A549 (cell line): Measurements from ENCODE around the gene REN.

Source experiments
- EP300 ChIP-seq, 2 experiments: fragments of >200 bp; sonication (Bioruptor Twin); formaldehyde crosslinking; IDR thresholded peaks; 2 replicates in 1 of 2; 3 replicates in 1 of 2; pipeline ENCODE4 v1.6.1; 2016 to 2017
- GATA3 ChIP-seq: IDR thresholded peaks from 2 replicates; pipeline ENCODE4 v1.6.1; 2012; ENCODE audit warnings: borderline replicate concordance
- HMGXB4 ChIP-seq: fragments of 250-450 bp; sonication (Bioruptor Pico); IDR thresholded peaks from 2 replicates; pipeline ENCODE4 v1.5.0; 2021; ENCODE audit warnings: mild to moderate bottlenecking, moderate library complexity, borderline replicate concordance
- JUNB ChIP-seq: fragments of >200 bp; sonication (Bioruptor Twin); formaldehyde crosslinking; IDR thresholded peaks from 2 replicates; pipeline ENCODE4 v1.6.1; 2016
- MAFK ChIP-seq: fragments of 450-650 bp; IDR thresholded peaks from 2 replicates; pipeline ENCODE4 v1.6.1; 2014; ENCODE audit not compliant: partially characterized antibody
- NR3C1 ChIP-seq: fragments of >200 bp; sonication (Bioruptor Twin); formaldehyde crosslinking; IDR thresholded peaks from 3 replicates; pipeline ENCODE4 v1.6.1; 2017
- RFX5 ChIP-seq: fragments of 450-650 bp; IDR thresholded peaks from 2 replicates; pipeline ENCODE4 v1.7.1; 2014; ENCODE audit warnings: antibody characterized with exemption, mild to moderate bottlenecking, moderate library complexity
- ZC3H11A ChIP-seq: fragments of 450-650 bp; IDR thresholded peaks from 2 replicates; pipeline ENCODE4 v1.6.1; 2014; ENCODE audit warnings: antibody characterized with exemption, mild to moderate bottlenecking
- TF ChIP-seq, protein P1 (sequence below): fragments of >200 bp; sonication (Bioruptor Twin); formaldehyde crosslinking; IDR thresholded peaks from 3 replicates; pipeline ENCODE4 v1.5.1; 2016
- TF ChIP-seq, protein P2 (sequence below): fragments of 450-650 bp; IDR thresholded peaks from 2 replicates; pipeline ENCODE4 v1.6.1; 2014; ENCODE audit warnings: antibody characterized with exemption

DNA sequence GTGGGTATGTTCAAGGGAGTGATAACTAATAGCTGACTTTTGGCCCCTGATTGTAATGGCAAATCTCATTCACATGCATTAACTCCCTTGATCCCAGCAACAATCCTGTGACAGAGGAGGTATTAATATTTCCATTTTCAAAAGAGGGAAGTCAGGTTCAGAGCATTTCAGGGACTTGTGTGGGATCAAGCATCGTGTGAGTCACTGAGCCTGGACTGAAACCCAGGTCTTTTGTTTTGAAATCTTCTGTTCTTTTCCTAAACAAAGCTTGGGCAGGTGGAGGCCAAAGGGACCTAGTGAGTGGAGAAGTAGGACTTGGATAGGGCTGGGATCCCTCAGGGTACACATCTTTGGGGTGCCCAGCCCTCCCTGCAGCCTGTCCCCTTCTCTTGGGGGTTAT, 52.2 kb downstream of the REN start:
- no peak for TF ChIP-seq RFX5
- TF ChIP-seq, protein P1, sequence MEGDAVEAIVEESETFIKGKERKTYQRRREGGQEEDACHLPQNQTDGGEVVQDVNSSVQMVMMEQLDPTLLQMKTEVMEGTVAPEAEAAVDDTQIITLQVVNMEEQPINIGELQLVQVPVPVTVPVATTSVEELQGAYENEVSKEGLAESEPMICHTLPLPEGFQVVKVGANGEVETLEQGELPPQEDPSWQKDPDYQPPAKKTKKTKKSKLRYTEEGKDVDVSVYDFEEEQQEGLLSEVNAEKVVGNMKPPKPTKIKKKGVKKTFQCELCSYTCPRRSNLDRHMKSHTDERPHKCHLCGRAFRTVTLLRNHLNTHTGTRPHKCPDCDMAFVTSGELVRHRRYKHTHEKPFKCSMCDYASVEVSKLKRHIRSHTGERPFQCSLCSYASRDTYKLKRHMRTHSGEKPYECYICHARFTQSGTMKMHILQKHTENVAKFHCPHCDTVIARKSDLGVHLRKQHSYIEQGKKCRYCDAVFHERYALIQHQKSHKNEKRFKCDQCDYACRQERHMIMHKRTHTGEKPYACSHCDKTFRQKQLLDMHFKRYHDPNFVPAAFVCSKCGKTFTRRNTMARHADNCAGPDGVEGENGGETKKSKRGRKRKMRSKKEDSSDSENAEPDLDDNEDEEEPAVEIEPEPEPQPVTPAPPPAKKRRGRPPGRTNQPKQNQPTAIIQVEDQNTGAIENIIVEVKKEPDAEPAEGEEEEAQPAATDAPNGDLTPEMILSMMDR: no peak
- TF ChIP-seq ZC3H11A: no peak
- no peak for TF ChIP-seq EP300 (IDR thresholded peaks at IDR 0.05)
- no peak for TF ChIP-seq GATA3
- no peak for TF ChIP-seq NR3C1
- no peak for TF ChIP-seq JUNB
- TF ChIP-seq, protein P2, sequence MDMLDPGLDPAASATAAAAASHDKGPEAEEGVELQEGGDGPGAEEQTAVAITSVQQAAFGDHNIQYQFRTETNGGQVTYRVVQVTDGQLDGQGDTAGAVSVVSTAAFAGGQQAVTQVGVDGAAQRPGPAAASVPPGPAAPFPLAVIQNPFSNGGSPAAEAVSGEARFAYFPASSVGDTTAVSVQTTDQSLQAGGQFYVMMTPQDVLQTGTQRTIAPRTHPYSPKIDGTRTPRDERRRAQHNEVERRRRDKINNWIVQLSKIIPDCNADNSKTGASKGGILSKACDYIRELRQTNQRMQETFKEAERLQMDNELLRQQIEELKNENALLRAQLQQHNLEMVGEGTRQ: no peak
- no peak for TF ChIP-seq MAFK
- TF ChIP-seq HMGXB4 (CRISPR knock-in tag): no peak
